Kidney (tissue), 14 donors: ENCODE measurements around the gene DDX41. TPM values are rescaled to one million over a fixed set of nuclear protein-coding genes. Genes with fewer than 3 reads are reported as not detected.

Experiments used
- DNase-seq, 5 donors: peaks; one replicate each; pipeline ENCODE4 v3.0.0-alpha.2; 2013 to 2020
- FAIRE-seq: peaks from 2 replicates; lab custom pipeline; 2012; peaks lifted over from hg19 to GRCh38; lab: Jason Lieb, UNC
- H3K27ac ChIP-seq, 2 donors: one replicate each; pipeline ENCODE4 v1.7.0; 2013; ENCODE audit warnings: low read depth in 2 of 2, low read length in 2 of 2, inconsistent platforms in 1 of 2
- H3K27me3 ChIP-seq: one replicate; pipeline ENCODE4 v1.7.1; 2013; ENCODE audit warnings: low read length, inconsistent platforms; ENCODE audit not compliant: control insufficient read depth, insufficient read depth
- H3K36me3 ChIP-seq, 3 donors: one replicate each; pipeline versions ENCODE4 v1.7.0 to v1.7.1; 2013; ENCODE audit warnings: low read length in 3 of 3, control low read depth in 1 of 3, inconsistent platforms in 1 of 3; ENCODE audit not compliant: insufficient read depth in 3 of 3, control insufficient read depth in 2 of 3
- H3K4me1 ChIP-seq, 3 donors: one replicate each; pipeline versions ENCODE4 v1.7.0 to v1.7.1; 2013; ENCODE audit warnings: low read length in 3 of 3, inconsistent platforms in 1 of 3, low read depth in 1 of 3; ENCODE audit not compliant: control insufficient read depth in 2 of 3, insufficient read depth in 2 of 3
- H3K4me3 ChIP-seq, 3 donors: one replicate each; pipeline versions ENCODE4 v1.7.0 to v1.8.1; 2013; ENCODE audit warnings: low read length in 3 of 3, control low read depth in 1 of 3, inconsistent platforms in 1 of 3
- H3K9ac ChIP-seq, 3 donors: one replicate each; pipeline versions ENCODE4 v1.7.0 to v1.7.1; 2013; ENCODE audit warnings: low read length in 3 of 3, control low read depth in 1 of 3, inconsistent platforms in 1 of 3
- H3K9me3 ChIP-seq, 3 donors: one replicate each; pipeline versions ENCODE4 v1.7.0 to v1.7.1; 2013; ENCODE audit warnings: low read length in 3 of 3, control low read depth in 1 of 3, inconsistent platforms in 1 of 3; ENCODE audit not compliant: control insufficient read depth in 2 of 3, insufficient read depth in 1 of 3
- intact Hi-C: fragments of 100-400 bp; cut with DNase I; formaldehyde crosslinking; loops from one replicate; pipeline ENCODE4 v1.11.1; 2022
- polyA plus RNA-seq: library from polyadenylated mRNA; stranded (reverse); fragments of 350-450 nt; fragmentation: Illumina TruSeq; extraction: RNeasy Lipid Tissue Mini Kit (QIAGEN cat#74804); gene quantifications from one replicate; pipeline ENCODE4 v1.2.3, GENCODE V29; 2014; ENCODE audit warnings: low read depth, low replicate concordance; ENCODE audit not compliant: insufficient read depth
- total RNA-seq: library from RNA; stranded (reverse); fragmentation: NEBNext Ultra II Directional; extraction: Animal tissue kit (Norgen Biotek cat#: 25700); gene quantifications from one replicate; pipeline ENCODE4 v1.2.1, GENCODE V29; 2021
- TF ChIP-seq, protein P1 (sequence below): IDR thresholded peaks from 3 replicates; pipeline ENCODE4 v1.5.1; 2012; ENCODE audit warnings: mild to moderate bottlenecking, moderate library complexity, borderline replicate concordance; ENCODE audit not compliant: insufficient read depth; ENCODE audit errors: extremely low read depth
- donor health status: control.
- donor health status: control.
- donor health status: control.
- donor health status: control.
- donor health status: control.
- donor health status: DM: yes; HTN: yes; CAD: no.
- donor health status: Normal renal cell carcinoma (clear cell type).

Gene DDX41
- total and polyA plus RNA-seq, 2 donors from 2014 or later = 86.7 to 97.3 TPM

DNA sequence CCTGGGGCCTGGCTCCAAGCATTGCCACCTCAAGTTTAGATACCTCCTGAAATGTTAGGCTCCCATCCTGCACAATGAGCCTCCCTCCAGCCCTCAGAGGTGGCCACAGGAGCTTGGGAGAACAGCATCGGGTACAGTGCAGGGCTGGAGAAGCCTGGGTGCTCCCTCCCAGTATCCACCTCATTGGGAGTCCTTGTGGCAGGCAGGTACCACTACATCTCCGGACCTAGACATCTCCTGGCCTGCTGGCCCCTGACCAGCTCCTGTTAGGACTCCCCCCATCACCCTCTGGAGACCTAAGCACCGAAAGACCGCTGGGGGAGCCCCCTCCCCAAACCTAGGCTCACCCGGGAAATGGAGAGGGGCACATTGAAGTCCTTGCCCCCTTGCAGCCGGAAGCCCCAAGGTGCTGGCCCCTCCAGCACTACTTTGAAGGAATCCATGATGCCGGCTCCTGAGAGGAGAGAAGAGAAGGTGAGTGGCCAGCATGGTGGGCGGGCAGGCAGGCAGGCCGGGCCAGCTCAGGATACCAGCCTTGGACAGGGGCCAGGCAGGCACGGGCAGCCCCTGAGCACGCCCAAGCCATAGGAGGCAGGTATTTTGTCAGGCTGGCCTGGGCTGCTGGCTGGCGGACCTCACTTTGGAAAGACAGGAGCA lies 20.6 kb downstream of the DDX41 start:
- FAIRE-seq = no peak
- peak in 3 of 5 donors; percentile 46 to 70 (median 56) for DNase-seq
- peak overlapping the region; percentile 86 to 91 for H3K27ac ChIP-seq
- peak overlapping the region; percentile 19 to 49 (median 46) for H3K4me3 ChIP-seq
- no peaks in the 10 kb centered on the region for H3K36me3 ChIP-seq
- intact Hi-C loops = no loop called here
- TF ChIP-seq, protein P1, sequence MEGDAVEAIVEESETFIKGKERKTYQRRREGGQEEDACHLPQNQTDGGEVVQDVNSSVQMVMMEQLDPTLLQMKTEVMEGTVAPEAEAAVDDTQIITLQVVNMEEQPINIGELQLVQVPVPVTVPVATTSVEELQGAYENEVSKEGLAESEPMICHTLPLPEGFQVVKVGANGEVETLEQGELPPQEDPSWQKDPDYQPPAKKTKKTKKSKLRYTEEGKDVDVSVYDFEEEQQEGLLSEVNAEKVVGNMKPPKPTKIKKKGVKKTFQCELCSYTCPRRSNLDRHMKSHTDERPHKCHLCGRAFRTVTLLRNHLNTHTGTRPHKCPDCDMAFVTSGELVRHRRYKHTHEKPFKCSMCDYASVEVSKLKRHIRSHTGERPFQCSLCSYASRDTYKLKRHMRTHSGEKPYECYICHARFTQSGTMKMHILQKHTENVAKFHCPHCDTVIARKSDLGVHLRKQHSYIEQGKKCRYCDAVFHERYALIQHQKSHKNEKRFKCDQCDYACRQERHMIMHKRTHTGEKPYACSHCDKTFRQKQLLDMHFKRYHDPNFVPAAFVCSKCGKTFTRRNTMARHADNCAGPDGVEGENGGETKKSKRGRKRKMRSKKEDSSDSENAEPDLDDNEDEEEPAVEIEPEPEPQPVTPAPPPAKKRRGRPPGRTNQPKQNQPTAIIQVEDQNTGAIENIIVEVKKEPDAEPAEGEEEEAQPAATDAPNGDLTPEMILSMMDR = no peak
- H3K4me1 ChIP-seq = peaks cover 0 to 14% (median 3%) of the 10 kb centered on the region in 3 donors
- peak overlapping the region in 1 of 3 donors; percentile 46 for H3K9ac ChIP-seq
- H3K27me3 ChIP-seq = no peaks in the 10 kb centered on the region
- no peaks in the 10 kb centered on the region for H3K9me3 ChIP-seq

DNA sequence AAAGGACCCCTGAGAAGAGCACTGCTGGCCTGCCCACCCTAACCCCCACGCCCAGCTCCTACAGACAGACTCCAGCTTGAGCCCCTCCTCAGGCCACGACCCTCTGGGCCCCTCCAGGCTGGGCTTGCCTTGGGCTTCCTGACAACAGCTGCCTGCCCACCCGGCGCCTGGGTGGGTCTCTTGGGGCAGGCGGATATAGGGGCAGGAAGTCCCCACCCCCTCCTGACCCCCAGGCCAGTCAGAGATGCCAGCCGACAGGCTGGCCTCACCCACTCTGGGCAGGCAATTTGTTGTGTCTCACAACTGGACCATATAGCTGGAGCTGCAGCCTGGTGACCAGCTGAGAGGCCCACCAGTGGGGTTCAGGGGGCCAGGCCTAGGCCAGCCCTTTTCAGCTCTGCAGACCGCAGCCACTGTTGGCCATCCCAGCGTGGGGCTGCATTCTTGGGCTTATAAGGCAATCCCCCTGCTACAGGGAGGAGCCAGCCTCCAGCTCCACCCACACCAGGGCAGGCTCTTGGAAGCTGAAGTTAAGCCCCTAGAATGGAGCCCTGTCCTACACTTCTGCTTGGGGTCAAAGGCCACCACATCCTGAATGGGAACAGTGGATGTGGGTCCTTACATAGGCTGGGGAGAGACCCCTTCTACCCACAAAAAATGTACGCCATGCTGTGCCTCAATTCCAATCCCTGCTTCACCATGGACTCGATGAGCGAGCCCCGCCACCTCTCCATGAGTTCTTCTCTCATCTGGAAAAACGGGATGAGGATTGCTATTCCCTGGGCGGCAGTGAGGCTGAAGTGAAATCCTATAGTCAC lies 21.3 kb downstream of the DDX41 start:
- FAIRE-seq = no peak
- Histone ChIP-seq H3K4me3 (peak overlapping the region in 2 of 3 donors; percentile 36 to 49), H3K9me3 (no peaks in the 10 kb centered on the region), H3K4me1 (peaks cover 0 to 14% (median 3%) of the 10 kb centered on the region in 3 donors), H3K27ac (peak overlapping the region; percentile 43 to 91), H3K27me3 (no peaks in the 10 kb centered on the region), H3K9ac (peak overlapping the region in 1 of 3 donors; percentile 46), H3K36me3 (no peaks in the 10 kb centered on the region)
- TF ChIP-seq, protein P1 = no peak
- intact Hi-C loops = no loop called here
- DNase-seq = peak; percentile 80 to 95 (median 87)

DNA sequence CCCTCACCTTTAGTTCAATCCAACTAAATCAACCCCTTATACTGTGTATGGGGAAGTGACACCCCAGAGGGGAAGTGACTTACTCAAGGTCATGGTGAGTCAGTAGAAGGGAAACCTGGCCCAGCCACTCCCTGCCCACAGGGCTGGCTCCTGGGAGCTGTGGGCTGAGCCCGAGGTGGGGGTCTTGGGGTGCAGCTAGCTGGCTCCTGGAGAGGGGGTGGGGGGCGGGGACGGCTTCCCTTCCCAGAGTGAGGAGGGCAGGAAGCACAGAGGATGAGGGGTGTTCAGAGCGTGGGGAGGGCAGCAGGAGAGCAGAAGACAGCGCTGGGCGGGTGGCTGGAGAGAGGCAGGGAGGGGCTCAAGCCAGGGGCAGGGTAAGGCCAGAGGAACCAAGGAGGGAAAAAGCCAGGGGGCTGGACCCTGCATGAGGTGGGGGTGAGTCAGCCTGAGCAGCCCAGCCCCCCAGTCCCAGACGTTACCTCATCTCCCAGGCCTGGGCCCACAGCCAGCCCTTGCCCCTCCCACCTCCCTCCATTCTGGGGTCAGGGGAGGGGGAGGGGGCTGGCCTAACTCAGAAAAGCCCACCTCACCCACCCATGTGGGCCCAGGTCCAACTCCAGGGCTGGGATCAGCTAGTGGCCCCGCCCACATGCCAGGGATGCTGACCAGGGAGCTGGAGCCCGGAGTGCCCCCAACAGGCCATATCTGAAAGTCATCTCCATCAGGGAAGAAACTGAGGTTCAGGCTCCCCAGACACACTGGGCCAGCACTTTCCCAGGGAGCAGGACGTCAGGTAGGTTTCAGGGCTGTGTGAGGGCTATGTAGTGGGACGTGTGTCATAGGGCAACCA lies 22.2 kb downstream of the DDX41 start:
- DNase-seq (peak; percentile 70 to 92 (median 88)), FAIRE-seq (no peak)

More for the DNA sequence above, 22.2 kb downstream of the DDX41 start:
- Histone ChIP-seq H3K27me3 (no peaks in the 10 kb centered on the region), H3K27ac (peak overlapping the region; percentile 43 to 91), H3K9ac (no peak overlapping the region), H3K4me3 (no peak overlapping the region), H3K4me1 (peaks cover 0 to 14% (median under 1%) of the 10 kb centered on the region in 3 donors), H3K36me3 (no peaks in the 10 kb centered on the region), H3K9me3 (no peaks in the 10 kb centered on the region)
- TF ChIP-seq, protein P1 = peak; percentile 11
- intact Hi-C loops = no loop called here
